GM19438 (cell line): ENCODE data around the gene APOO.

Source experiments
- ATAC-seq: cut with Tn5 transposase; IDR thresholded peaks from one replicate; pipeline ENCODE4 v1.9.1; 2021; ENCODE audit warnings: low read depth; ENCODE audit not compliant: unreplicated experiment

APOO gene

GRCh38 chrX:23822841-23823240 is 84.9 kb downstream of the APOO start:
- ATAC-seq = no peak

- ATAC-seq = no peak
Measured at GRCh38 chrX:23822397-23822796, 85.3 kb downstream of the APOO start.

- ATAC-seq = no peak
Measured at GRCh38 chrX:23821847-23822246, 85.9 kb downstream of the APOO start.

GRCh38 chrX:23820235-23820782 is 87.4 kb downstream of the APOO start:
- no peak for ATAC-seq

GRCh38 chrX:23819385-23820234 is 88.1 kb downstream of the APOO start:
- ATAC-seq = no peak

- ATAC-seq = no peak
Measured at GRCh38 chrX:23817979-23818336, 89.8 kb downstream of the APOO start.

GRCh38 chrX:23816179-23816578 is 91.6 kb downstream of the APOO start:
- no peak for ATAC-seq

- no peak for ATAC-seq
Measured at GRCh38 chrX:23815376-23815775, 92.4 kb downstream of the APOO start.

GRCh38 chrX:23813808-23814207 is 93.9 kb downstream of the APOO start:
- ATAC-seq = no peak

GRCh38 chrX:23811656-23812055 is 96.1 kb downstream of the APOO start:
- ATAC-seq = no peak

- ATAC-seq = no peak
Measured at GRCh38 chrX:23811108-23811651, 96.6 kb downstream of the APOO start.

- no peak for ATAC-seq
Measured at GRCh38 chrX:23810279-23810678, 97.5 kb downstream of the APOO start.

- ATAC-seq = no peak
Measured at GRCh38 chrX:23805389-23805788, 102.3 kb downstream of the APOO start.

GRCh38 chrX:23804578-23804977 is 103.2 kb downstream of the APOO start:
- no peak for ATAC-seq

GRCh38 chrX:23803931-23804381 is 103.8 kb downstream of the APOO start:
- ATAC-seq = no peak

- no peak for ATAC-seq
Measured at GRCh38 chrX:23802431-23802830, 105.3 kb downstream of the APOO start.

- ATAC-seq = no peak
Measured at GRCh38 chrX:23799469-23800065, 108.2 kb downstream of the APOO start.

- ATAC-seq = no peak
Measured at GRCh38 chrX:23797371-23798128, 110.2 kb downstream of the APOO start.

- no peak for ATAC-seq
Measured at GRCh38 chrX:23795221-23795620, 112.5 kb downstream of the APOO start.

- ATAC-seq = no peak
Measured at GRCh38 chrX:23792861-23793553, 114.7 kb downstream of the APOO start.
